Kasumi-1 (cell line): ENCODE data around the gene EPB41L2.

ENCODE experiments used
- DNase-seq, 2 experiments: peaks; one replicate each; lab custom pipeline; 2025; lab: John Stamatoyannopoulos, UW

EPB41L2 gene

DNA sequence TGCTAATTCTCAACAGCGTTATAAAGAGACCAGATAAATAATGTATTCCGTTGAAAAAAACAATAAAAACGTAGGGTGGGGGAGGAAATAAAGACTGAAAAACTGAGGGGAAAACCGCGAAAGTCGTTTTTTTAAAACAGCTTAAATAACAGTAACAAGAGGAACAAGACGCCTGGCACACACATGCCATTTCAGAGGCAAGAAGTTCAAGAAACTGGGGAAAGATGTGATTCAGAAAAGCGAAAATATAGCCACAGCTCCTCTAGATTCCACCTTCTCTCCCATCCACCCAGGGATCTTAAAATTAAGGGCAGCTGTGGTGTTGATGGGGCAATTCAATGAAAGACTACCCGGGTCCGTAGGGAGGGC is 1.3 kb downstream of the EPB41L2 start:
- peak; percentile 17 to 41 for DNase-seq

DNA sequence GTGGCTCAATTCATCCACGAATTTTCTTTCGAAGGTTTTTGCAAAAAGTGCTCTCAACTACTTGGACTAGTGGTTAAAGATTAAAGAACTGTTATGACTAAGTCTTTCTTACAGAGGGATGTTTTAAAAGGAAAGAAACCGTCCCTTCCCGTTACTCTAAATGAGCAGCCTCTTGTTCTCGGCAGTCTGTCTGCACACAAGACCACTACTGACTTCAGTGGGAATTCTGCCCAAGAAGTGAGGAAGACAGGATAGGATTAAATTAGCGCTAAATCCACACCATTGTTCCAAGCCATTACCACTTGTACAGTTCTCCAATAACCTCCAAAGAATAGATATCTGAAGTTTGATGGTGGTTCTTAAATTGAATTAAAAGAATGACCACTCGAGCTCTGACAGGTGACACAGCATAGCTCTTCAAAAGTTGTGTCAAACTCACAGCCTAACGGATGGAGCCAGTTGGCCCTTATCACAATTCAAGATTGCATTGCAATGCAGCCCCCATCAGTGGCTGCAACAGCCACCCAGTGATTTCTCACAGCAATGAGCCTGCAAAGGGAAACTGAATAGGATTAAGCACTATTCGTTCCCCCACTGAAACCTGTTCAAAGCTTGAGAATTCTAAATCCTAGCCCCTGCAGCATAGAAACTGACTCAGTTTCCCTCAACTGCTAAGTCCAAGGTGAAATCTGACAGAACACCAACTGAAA is 1.8 kb downstream of the EPB41L2 start:
- peak; percentile 8 to 17 for DNase-seq

DNA sequence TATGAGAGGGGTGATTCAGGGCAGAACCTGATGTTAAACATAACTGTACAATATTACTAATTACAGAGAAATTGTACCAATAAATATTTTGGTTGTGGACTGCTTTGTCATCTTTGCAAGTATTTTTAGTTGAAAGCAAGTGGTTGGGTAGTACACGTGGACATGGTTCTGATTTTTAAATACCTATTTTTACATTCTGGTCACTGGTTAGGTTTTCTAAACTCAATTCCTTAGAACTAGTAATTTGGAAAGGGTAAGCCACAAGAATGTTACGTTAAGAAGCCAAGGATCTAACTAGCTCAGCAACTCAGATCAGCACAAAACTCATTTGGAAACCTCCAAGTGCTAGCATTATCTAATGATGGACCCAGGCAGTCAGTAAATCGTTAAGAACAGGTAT is 2.7 kb downstream of the EPB41L2 start:
- no peak for DNase-seq

DNA sequence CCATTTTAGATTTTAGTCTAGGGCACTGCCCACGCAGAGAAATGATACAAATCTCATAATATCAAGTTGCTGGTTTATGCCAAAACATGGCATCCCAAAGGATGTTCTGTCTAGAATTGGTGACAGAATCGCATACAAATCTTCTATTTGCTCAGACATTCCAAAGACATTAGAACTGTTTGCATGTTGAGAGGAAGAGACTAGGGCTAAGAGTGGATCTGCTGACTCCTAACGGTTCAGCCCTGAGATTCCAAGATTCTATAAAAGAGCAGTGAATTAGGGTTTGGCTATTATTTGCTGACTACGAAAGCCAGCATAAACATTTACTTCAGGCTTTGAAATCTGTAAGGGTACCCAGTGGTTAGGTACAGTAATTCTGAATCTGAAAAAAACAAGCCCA is 3.6 kb downstream of the EPB41L2 start:
- no peak for DNase-seq

DNA sequence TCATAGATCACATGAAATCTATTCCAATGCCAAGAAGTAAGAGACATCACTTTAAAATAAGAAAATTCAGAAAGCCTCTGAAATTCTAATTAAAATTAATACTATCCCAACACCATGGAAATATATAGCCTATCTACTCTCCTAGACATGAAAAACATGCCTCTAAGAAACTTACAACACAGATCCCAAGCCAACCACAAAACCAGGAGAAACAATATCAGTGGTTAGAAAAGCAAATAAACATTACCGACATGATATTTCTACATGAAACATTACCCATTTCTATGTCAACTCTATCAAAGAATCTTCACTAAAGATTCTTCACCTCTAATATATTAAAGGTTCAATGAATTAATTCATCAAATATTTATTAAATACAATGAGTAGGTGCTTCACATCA is 4.8 kb downstream of the EPB41L2 start:
- no peak for DNase-seq

DNA sequence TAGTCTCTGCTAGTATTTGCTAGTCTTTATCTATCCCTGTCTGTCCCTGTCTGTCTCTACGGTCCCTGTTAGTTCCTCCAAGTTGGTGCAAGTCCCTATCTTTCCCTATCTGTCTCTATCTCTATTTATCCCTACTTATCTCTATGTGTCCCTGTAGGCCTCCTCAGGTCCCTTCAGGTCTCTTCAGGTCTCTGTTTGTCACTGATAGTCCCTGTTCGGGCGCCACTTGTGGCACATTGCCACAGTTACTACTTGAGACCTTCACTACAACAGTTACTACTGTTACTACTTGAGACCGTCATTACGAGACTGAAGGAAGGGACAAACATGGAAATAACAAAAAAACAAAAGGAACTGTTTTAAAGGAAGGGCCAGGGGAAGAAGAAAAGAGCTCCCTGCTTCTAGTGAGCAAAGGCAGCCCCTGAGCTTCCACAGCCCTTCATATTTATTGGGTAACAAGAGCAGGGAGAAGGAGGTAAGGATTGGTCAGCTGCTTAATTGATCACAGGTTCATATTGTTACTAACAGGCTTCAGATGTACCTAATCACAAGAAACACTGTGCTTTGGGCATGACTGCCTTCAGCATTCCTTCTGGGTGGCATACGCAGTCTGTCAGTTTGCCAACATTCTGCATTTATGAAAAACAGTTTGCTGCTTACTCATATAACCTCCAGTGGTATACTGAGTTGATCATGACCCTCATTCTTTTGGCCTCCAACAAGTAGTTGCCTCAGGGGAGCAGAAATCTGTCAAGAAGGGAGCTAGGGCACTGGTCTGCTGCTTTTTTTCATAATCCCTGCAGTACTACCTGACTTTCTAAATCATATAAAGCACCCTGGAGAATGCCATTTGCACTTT is 8.4 kb downstream of the EPB41L2 start:
- no peak for DNase-seq

DNA sequence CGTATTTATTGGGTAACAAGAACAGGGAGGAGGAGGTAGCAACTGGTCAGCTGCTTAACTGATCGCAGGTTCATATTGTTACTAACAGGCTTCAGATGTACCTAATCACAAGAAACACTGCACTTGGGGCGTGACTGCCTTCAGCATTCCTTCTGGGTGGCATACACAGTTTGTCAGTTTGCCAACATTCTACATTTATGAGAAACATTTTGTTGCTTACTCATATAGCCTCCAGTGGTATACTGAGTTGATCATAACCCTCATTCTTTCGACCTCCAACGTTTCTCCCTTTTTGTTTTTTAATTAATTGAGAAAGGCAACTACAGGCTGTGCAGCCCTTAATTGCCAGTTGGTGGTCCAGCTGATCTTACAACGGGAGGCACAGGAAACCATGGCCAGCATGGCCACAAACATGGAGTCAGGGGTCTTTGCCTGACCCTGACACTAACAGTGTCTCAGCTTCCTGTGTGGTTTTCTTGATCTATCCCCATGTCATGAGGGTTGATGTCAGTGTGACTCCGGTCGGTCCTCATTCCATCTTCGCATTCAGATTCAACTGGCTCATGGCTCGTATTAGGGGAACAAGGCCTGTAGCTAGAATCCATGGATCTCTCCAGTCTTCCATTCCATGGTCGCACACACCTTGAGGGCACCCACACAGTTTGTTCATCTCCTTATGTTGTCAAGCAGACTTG is 9.4 kb downstream of the EPB41L2 start:
- DNase-seq, result no peak

DNA sequence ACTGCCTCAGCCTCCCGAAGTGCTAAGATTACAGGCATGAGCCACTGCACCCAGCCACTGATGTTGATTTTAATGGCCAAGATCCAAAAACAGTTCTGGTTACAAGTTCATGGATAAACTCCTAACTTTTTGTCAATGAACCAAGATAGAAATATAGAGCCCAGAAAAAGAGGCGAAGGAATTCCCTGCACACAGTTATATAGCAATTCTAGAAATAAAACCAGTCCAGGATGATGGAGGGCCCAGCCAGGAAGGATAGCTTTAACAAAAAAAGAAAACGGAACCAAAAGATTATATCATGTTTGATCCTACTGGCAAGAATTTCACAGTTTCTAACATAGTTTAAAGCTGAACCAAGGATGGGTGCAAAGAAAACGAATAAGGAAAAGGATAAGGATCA is 10.9 kb downstream of the EPB41L2 start:
- DNase-seq, result no peak

DNA sequence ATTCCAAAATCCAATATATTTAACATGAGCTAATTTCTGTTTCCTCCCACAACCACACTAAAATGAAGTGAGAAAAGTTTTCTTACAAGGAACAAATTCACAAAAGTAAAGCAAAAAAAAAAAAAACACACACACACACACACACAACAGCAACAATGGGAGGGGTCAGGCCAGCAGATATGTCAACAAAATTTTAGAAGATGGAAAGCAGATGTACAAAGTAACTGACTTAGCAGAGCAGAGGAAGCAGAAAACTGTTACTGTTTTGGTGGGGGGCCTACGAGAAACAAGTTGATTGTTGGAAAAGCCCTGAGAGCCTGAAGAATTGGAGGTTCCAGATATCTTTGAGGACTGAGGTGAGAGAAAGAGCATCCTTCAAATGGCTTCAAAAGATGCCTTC is 11.7 kb downstream of the EPB41L2 start:
- DNase-seq, result no peak

DNA sequence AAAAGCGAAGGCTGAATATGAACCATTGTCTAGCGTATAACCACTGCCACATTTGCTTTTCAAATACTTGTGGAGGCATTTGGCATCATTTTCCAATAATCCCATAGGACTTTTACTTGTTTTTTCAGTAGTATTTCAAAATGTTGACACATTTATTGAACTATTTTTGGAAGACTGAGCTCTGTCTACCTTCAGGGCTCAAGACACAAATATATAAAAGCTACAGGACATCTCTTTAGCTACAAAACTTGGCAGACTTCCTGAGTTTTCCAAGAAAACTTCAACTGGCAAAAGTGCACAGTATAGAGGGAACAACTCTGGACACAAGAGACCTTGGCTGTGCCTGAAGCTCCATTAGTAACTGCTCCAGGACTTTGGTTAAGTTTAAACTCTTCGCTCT is 13.4 kb downstream of the EPB41L2 start:
- no peak for DNase-seq

DNA sequence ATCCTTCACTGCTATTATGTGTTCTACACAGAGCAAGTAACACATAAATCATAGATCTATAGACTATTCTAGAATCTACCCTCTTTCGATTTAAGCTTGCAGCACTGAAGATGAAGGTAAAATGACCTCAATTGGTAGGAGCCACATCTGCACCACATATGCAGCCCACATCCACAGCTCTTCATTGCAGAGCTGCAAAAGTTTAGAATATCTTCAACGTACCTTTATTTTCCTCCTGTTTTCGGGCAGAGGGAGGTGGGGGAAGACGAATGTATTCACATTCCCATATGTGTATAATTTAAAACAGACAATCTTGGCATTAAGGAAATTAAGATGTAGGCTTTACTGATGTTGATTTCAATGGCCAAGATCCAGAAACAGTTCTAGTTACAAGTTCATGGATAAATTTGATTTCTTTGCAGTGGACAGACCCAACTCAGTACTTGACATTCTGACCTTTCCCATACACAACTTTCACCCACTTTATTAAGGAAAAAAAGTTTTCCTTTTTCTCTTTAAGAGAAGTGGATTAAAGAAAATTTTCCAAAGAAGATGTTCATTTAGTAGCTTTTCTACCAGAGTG is 14.0 kb downstream of the EPB41L2 start:
- no peak for DNase-seq

DNA sequence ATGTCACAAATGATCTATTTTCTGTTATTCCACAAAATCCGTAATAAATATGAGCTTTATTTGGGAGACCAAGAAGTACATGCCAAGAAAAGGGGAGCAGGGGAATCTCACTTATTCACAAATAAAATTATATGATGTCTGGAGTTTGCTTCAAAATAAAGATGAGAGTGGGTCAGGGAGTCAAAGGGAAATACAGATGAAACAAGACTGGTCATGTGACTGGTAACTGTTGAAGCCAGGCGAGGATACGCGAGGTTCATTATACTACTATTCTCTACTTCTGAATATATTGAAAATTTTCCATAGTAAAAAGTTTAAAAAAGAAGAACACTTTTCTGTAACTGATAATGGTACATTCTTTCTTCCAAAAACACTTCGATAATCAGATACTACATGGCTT is 14.6 kb downstream of the EPB41L2 start:
- DNase-seq, result no peak

DNA sequence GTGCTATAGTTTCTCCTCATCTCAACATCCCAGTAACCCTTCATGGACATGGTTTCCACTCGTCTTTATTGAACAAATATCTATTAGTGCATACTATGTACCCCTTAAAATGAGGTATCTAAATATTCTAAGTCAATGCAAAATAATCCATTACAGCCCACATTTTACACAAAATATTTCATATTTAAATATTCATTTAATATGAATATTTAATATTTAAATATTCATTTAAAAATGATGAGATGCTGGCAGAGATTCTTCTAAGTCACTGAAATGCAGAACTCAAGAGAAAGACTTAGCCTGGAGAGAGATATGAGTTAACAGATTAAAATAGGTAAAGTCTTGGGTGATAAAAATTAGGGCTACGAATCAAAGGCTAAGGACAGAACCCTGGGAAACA is 17.9 kb downstream of the EPB41L2 start:
- DNase-seq, result no peak

DNA sequence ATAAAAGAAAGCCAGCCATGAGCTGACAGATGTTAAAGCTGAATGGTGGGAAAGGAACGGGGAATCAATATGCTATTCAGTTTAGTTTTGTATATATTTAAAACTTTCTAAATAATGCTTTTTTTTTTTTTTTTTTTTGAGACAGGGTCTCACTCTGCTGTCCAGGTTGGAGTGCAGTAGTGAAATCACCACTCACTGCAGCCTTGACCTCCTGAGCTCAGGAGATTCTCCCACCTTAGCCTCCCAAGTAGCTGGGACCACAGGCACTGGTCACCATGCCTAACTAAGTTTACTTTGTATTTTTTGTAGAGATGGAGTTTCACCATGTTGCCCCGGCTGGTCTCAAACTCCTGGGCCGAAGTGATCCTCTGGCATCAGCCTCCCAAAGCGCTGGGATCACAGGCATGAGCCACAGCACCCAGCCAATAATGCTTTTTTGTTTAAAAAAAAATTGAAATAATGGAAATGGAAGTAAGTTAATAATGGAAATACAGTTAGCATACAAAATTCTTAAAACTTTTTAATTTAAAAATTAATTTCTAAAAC is 19.1 kb downstream of the EPB41L2 start:
- DNase-seq, result no peak

DNA sequence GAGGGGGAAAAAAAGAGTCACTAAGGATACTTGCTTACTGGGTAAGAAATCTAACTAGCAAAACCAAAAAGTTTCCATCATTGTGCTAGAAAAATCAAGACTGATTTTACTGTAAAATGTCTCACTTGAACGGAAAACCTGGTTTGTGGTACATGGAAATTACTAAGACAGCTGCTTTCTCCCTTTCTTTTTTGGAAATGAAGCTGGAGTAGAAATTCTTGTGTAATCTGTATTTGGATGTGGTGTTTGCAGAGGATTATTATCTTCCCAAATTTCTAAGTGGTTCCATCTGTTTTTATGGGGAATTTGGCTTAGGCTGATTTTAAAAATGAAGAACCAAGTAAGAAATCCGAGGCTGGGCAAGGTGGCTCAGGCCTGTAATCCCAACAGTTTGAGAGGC is 20.4 kb downstream of the EPB41L2 start:
- DNase-seq, result no peak

DNA sequence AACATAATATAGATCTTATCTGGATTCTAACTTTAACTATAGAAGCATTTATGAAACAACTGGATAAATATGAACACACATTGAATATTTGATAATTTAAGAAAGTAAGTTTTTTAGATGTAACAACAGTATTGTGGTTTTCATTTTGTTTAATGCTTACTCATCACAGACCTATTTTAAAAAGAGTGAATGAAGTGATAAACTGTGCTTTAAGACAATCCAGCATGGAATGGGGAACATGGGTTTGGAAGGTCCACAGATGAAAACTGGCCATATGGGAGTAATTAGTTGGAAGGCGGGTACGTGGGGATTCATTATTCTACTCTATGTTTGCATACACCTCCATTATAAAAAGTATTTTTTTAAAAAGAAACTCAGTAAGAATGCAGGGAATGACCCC is 21.2 kb downstream of the EPB41L2 start:
- no peak for DNase-seq

DNA sequence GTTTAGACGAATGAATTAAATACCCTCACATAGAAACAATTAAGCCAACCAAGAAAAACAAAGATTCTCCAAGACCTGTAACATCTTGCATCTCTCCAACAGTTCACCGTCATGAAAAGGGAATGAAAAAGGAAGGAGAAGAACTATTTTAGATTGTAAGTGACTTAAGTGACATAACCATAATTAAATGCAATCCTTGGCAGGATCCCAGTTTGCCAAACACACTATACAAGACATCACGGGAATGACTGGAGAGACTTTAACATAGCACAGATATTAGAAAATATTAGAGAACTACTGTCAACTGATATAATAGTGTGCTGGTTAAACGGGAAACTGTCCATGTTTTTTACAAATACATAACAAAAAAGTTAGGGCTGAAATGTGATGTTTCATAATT is 22.2 kb downstream of the EPB41L2 start:
- DNase-seq, result no peak

DNA sequence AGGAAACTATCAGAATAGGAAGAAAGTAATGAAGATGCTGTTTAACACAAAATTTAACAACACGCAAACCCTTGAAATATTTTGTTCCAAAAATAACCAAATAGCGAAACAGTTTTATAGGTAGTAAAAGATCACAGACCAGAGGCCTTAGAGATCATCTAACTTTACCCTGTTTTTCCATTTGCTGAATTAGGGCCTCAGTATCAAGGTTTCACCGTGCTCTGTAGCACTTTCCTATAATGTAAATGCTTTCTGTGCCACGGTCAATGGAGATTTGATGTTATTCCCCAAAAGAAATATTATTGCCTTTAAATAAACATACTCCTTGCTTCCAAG is 23.7 kb downstream of the EPB41L2 start:
- DNase-seq, result no peak

DNA sequence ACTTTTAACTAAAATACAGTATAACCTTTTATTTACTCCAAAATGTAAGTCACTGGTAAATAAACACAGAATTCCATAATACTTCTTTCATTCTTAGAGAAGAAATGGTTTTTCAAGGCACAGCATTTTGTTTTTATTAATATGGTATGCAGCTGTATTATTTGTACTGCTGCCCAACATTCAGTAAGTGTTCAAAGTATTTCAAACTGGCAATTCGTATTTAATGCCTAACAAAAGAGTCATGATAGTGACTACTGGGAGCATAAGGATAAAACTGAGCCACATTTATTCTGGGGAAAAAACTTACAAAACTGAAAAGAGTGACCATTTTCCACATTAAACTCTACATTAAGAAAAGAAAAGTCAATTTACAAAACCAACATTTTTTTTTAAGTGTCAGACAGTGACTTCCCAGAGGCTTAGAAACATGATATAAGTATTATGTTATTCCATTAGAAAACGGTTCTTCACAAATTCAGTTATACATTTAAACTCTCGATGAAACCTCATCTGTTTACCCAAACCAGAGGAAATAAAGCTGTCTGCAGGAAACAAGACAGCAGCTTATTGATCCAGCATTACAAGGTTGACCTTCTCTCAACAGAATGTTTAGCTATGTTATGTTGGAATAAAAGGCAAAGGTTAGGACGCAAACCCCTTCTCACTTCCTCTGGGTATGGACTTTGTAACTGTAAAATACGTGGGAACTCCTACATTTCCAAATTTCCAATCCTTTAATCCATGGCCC is 24.3 kb downstream of the EPB41L2 start:
- no peak for DNase-seq

DNA sequence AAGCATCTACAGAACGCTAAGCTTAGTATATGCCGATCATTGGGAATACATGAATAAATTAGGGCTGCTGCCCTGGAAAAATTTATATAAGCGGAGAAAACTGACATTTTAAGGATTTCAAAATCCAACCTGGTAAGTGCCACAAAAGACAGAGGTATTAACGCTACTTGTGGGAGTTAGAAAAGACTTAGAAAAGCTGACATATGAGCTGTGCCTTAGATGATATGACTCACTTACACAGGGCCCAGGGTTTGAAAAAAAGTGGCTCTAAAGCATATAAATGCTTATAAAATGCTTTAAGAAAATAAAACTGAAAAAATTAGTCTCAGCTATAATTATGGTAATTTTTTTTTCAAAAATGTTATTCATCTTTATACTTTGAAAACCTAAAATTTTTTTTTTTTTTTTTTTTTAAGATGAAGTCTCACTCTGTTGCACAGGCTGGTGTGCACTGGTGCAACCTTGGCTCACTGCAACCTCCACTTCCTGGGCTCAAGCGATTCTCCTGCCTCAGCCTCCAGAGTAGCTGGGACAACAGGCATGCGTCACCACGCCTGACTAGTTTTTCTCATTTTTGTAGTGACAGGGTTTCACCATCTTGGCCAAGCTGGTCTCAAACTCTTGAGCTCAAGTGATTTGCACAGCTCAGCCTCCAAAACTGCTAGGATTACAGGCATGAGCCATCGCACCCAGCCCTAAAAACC is 25.7 kb downstream of the EPB41L2 start:
- no peak for DNase-seq

DNA sequence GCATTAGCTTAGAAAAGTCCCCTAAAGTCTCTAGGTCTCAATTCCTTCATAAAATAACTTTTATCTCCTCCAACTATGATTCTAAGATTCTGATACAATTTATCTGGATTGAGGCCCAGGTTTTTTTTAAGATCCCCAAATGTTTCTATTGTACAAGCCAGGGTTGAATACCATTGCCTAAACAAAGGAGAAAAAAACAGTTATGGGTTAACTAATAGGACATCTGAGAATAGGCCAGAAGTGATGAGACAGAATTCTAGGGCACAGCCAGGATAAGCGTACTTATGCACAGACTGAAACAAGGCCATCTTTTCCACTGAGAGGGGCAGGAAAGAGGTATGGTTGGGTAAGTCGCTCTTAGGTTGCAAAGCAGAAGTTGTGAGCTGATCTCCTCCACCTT is 26.4 kb downstream of the EPB41L2 start:
- peak in 1 of 2 experiments; percentile 11 for DNase-seq
